HepG2 (cell line): ENCODE results near the gene PPRC1. TPM values are rescaled to one million over a fixed set of nuclear protein-coding genes. Genes with fewer than 3 reads are reported as not detected.

ENCODE experiments used
- DMAP1 ChIP-seq: IDR thresholded peaks from 2 replicates; pipeline ENCODE4 v1.6.1; 2016
- DNMT3B ChIP-seq: conservative IDR thresholded peaks from 2 replicates; pipeline ENCODE4 v1.6.1; 2016; ENCODE audit warnings: missing biosample characterization, control low read depth
- FOXC1 ChIP-seq: sonication (generic); formaldehyde crosslinking; IDR thresholded peaks from 2 replicates; pipeline ENCODE4 v1.8.0; 2022; ENCODE audit warnings: mild to moderate bottlenecking, missing genetic modification reagents, borderline replicate concordance
- FOXO1 ChIP-seq: sonication (generic); formaldehyde crosslinking; IDR thresholded peaks from 2 replicates; pipeline ENCODE4 v1.4.0; 2020; ENCODE audit warnings: missing genetic modification reagents
- KLF16 ChIP-seq, 2 experiments: sonication (generic) in 1 of 2; formaldehyde crosslinking in 1 of 2; IDR thresholded peaks; 2 replicates each; pipeline versions ENCODE4 v1.6.1 to v1.8.0; 2016 to 2023; ENCODE audit warnings: missing genetic modification reagents in 2 of 2, missing compliant biosample characterization in 1 of 2
- LBX2 ChIP-seq: sonication (generic); formaldehyde crosslinking; IDR thresholded peaks from 2 replicates; pipeline ENCODE4 v1.5.0; 2020; ENCODE audit warnings: missing genetic modification reagents, mild to moderate bottlenecking, borderline replicate concordance
- NFIC ChIP-seq: IDR thresholded peaks from 2 replicates; pipeline ENCODE4 v1.6.1; 2012; ENCODE audit warnings: mild to moderate bottlenecking, low read length, inconsistent platforms
- NKX3-1 ChIP-seq: sonication (generic); formaldehyde crosslinking; IDR thresholded peaks from 2 replicates; pipeline ENCODE4 v1.5.0; 2020; ENCODE audit warnings: missing genetic modification reagents
- PRPF4 ChIP-seq: fragments of 200-400 bp; formaldehyde crosslinking; IDR thresholded peaks from 2 replicates; pipeline ENCODE4 v1.6.1; 2016; ENCODE audit warnings: low read length, low read depth; ENCODE audit not compliant: poor library complexity, severe bottlenecking
- ZNF512 ChIP-seq: sonication (generic); formaldehyde crosslinking; IDR thresholded peaks from 2 replicates; pipeline ENCODE4 v1.4.0; 2020; ENCODE audit warnings: mild to moderate bottlenecking, missing genetic modification reagents
- ZNF672 ChIP-seq: sonication (generic); formaldehyde crosslinking; IDR thresholded peaks from 2 replicates; pipeline ENCODE4 v1.8.1; 2022; ENCODE audit warnings: missing genetic modification reagents
- ZNF713 ChIP-seq: sonication (generic); formaldehyde crosslinking; IDR thresholded peaks from 2 replicates; pipeline ENCODE4 v1.4.0; 2020; ENCODE audit warnings: mild to moderate bottlenecking, missing genetic modification reagents
- ZNF773 ChIP-seq: sonication (generic); formaldehyde crosslinking; IDR thresholded peaks from 2 replicates; pipeline ENCODE4 v1.4.0; 2020; ENCODE audit warnings: missing genetic modification reagents, borderline replicate concordance
- ZNF790 ChIP-seq: sonication (generic); formaldehyde crosslinking; IDR thresholded peaks from 2 replicates; pipeline ENCODE4 v1.8.0; 2022; ENCODE audit warnings: missing genetic modification reagents, mild to moderate bottlenecking, borderline replicate concordance
- polyA plus RNA-seq, 8 experiments: library from polyadenylated mRNA; depleted of rRNA in 3 of 8; stranded (reverse) in 7 of 8; unstranded in 1 of 8; fragments of >200 nt; fragmentation: Illumina TruSeq in 4 of 8; extraction: Trizol in 4 of 8; gene quantifications; 2 replicates each; pipeline versions ENCODE4 v1.2.1 to v1.2.3, GENCODE V29; 2011 to 2016; ENCODE audit warnings: low read depth in 4 of 8, missing spikeins in 1 of 8, mixed read lengths in 1 of 8; ENCODE audit not compliant: insufficient read depth in 1 of 8
- total RNA-seq, 5 experiments: library from RNA; depleted of rRNA; stranded (reverse); fragments of >200 nt; fragmentation: Illumina TruSeq; extraction: Trizol; gene quantifications; 2 replicates each; pipeline ENCODE4 v1.2.3, GENCODE V29; 2016; ENCODE audit warnings: low read depth in 1 of 5
- TF ChIP-seq, protein P1 (sequence below): sonication (generic); formaldehyde crosslinking; IDR thresholded peaks from 2 replicates; pipeline ENCODE4 v1.4.0; 2020; ENCODE audit warnings: missing genetic modification reagents
- TF ChIP-seq, protein P2 (sequence below): sonication (generic); formaldehyde crosslinking; IDR thresholded peaks from 2 replicates; pipeline ENCODE4 v1.5.0; 2020; ENCODE audit warnings: mild to moderate bottlenecking, missing genetic modification reagents, borderline replicate concordance

The PPRC1 gene
- total and polyA plus RNA-seq, 2 of the 13 experiments (the other 11 are each of a cell fraction or from before 2014, with no cell fraction given): 18.7 to 24.2 TPM

DNA sequence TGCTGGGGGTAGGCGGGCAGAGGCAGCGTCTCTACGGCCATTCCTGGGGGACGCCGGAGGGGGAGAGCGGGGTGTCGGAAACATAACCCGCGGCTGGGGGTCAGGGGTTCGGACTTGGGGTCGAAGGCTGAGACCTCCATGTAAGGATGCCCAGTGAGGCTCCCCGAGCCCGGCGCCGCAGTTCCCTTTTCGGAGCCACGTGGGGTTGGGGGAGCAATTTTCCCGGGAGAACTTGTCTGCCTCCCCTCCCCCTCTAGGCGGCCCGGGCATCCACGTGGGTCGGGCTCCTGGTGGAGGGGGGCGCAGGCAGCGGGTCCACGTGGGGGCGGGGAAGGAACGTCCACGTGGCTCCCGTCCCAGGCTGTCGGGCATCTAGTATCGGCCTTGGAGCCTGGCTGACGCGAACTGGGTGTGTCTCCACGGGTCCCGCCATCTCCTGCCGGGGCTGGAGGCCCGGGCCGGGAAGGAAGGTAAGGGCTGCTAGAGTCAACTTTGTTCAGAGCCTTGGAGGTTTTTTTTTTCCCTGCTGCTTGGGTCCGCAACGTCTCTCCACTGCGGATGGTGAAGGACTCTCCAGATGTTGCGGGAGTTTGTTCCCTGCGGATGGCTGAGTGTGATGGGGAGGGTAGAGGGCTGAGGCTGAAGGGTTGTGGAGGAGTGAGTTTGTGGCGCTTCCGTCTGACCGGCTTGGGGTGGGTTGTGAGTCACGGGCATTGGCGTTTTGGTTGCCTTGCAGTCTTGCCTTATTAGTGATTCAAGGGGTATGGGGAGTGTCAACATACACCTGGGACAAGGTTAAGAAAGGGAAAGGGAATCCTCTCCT is 744 bp downstream of the PPRC1 start (continued):
- no peak for TF ChIP-seq FOXO1
- peak; percentile 99 for TF ChIP-seq DMAP1 (CRISPR knock-in tag)
- peak; percentile 47 for TF ChIP-seq PRPF4
- TF ChIP-seq ZNF790 (CRISPR knock-in tag): peak; percentile 18
- 0 out of 2 replicates have a peak, but pooled peaks have one; percentile 39 for TF ChIP-seq NKX3-1
- peak in 1 of 2 experiments; percentile 71; a peak in 1 of 4 replicates for TF ChIP-seq KLF16 (CRISPR knock-in tag; IDR thresholded peaks at IDR 0.05)
- TF ChIP-seq FOXC1 (CRISPR knock-in tag): no peak
- no peak for TF ChIP-seq ZNF512 (CRISPR knock-in tag)
- no peak for TF ChIP-seq ZNF672 (CRISPR knock-in tag)
- TF ChIP-seq NFIC: no peak
- TF ChIP-seq, protein P1, sequence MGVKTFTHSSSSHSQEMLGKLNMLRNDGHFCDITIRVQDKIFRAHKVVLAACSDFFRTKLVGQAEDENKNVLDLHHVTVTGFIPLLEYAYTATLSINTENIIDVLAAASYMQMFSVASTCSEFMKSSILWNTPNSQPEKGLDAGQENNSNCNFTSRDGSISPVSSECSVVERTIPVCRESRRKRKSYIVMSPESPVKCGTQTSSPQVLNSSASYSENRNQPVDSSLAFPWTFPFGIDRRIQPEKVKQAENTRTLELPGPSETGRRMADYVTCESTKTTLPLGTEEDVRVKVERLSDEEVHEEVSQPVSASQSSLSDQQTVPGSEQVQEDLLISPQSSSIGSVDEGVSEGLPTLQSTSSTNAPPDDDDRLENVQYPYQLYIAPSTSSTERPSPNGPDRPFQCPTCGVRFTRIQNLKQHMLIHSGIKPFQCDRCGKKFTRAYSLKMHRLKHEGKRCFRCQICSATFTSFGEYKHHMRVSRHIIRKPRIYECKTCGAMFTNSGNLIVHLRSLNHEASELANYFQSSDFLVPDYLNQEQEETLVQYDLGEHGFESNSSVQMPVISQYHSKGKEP (CRISPR knock-in tag): no peak
- 0 out of 2 replicates have a peak, but pooled peaks have one; percentile 20 for TF ChIP-seq ZNF713 (CRISPR knock-in tag)
- TF ChIP-seq, protein P2, sequence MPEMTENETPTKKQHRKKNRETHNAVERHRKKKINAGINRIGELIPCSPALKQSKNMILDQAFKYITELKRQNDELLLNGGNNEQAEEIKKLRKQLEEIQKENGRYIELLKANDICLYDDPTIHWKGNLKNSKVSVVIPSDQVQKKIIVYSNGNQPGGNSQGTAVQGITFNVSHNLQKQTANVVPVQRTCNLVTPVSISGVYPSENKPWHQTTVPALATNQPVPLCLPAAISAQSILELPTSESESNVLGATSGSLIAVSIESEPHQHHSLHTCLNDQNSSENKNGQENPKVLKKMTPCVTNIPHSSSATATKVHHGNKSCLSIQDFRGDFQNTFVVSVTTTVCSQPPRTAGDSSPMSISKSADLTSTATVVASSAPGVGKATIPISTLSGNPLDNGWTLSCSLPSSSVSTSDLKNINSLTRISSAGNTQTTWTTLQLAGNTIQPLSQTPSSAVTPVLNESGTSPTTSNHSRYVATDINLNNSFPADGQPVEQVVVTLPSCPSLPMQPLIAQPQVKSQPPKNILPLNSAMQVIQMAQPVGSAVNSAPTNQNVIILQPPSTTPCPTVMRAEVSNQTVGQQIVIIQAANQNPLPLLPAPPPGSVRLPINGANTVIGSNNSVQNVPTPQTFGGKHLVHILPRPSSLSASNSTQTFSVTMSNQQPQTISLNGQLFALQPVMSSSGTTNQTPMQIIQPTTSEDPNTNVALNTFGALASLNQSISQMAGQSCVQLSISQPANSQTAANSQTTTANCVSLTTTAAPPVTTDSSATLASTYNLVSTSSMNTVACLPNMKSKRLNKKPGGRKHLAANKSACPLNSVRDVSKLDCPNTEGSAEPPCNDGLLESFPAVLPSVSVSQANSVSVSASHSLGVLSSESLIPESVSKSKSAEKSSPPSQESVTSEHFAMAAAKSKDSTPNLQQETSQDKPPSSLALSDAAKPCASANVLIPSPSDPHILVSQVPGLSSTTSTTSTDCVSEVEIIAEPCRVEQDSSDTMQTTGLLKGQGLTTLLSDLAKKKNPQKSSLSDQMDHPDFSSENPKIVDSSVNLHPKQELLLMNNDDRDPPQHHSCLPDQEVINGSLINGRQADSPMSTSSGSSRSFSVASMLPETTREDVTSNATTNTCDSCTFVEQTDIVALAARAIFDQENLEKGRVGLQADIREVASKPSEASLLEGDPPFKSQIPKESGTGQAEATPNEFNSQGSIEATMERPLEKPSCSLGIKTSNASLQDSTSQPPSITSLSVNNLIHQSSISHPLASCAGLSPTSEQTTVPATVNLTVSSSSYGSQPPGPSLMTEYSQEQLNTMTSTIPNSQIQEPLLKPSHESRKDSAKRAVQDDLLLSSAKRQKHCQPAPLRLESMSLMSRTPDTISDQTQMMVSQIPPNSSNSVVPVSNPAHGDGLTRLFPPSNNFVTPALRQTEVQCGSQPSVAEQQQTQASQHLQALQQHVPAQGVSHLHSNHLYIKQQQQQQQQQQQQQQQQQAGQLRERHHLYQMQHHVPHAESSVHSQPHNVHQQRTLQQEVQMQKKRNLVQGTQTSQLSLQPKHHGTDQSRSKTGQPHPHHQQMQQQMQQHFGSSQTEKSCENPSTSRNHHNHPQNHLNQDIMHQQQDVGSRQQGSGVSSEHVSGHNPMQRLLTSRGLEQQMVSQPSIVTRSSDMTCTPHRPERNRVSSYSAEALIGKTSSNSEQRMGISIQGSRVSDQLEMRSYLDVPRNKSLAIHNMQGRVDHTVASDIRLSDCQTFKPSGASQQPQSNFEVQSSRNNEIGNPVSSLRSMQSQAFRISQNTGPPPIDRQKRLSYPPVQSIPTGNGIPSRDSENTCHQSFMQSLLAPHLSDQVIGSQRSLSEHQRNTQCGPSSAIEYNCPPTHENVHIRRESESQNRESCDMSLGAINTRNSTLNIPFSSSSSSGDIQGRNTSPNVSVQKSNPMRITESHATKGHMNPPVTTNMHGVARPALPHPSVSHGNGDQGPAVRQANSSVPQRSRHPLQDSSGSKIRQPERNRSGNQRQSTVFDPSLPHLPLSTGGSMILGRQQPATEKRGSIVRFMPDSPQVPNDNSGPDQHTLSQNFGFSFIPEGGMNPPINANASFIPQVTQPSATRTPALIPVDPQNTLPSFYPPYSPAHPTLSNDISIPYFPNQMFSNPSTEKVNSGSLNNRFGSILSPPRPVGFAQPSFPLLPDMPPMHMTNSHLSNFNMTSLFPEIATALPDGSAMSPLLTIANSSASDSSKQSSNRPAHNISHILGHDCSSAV: no peak
- TF ChIP-seq ZNF773: no peak
- TF ChIP-seq DNMT3B: no peak
- TF ChIP-seq LBX2 (CRISPR knock-in tag): peak; percentile 44; the same call in 1 of the 2 replicates
